ENCODE results near the gene PCDH9. TPM values are rescaled to one million over a fixed set of nuclear protein-coding genes. Genes with fewer than 3 reads are reported as not detected.

Gene PCDH9
- total and polyA plus RNA-seq, 3 donors from 2014 or later, result 2.3 to 4.6 (median 3.5) TPM

- no peaks in the 10 kb centered on the region for H3K4me1 ChIP-seq
- intact Hi-C loops (cut with DNase I; ENCODE audit: low total_unique reads), result no loop called here
- TF ChIP-seq POLR2A (IDR thresholded peaks at IDR 0.05) (no peak), CTCF (IDR thresholded peaks at IDR 0.05) (no peak)
- no peaks in the 10 kb centered on the region for H3K36me3 ChIP-seq (ENCODE audit: low read depth, missing control alignments)
- H3K27me3 ChIP-seq, result no peaks in the 10 kb centered on the region
- no peaks in the 10 kb centered on the region for H3K9me3 ChIP-seq
- H3K4me3 ChIP-seq, result no peak overlapping the region
- no peak for DNase-seq
- 72 to 97% methylated on average over 4 of the region's 4 CpGs for WGBS, 2 donors
- no peak overlapping the region for H3K27ac ChIP-seq
Measured at GRCh38 chr13:66508153-66508909, 721.8 kb downstream of the PCDH9 start.

GRCh38 chr13:66506979-66507378 is 723.2 kb downstream of the PCDH9 start:
- TF ChIP-seq POLR2A (IDR thresholded peaks at IDR 0.05) (no peak), CTCF (IDR thresholded peaks at IDR 0.05) (no peak)
- no peak for DNase-seq

GRCh38 chr13:66506051-66506777 is 723.9 kb downstream of the PCDH9 start:
- TF ChIP-seq CTCF (IDR thresholded peaks at IDR 0.05) (no peak), POLR2A (IDR thresholded peaks at IDR 0.05) (no peak)
- Histone ChIP-seq H3K9me3 (no peaks in the 10 kb centered on the region), H3K36me3 (ENCODE audit: low read depth, missing control alignments) (no peaks in the 10 kb centered on the region), H3K27me3 (no peaks in the 10 kb centered on the region), H3K4me1 (no peaks in the 10 kb centered on the region), H3K4me3 (no peak overlapping the region), H3K27ac (no peak overlapping the region)
- intact Hi-C loops (cut with DNase I; ENCODE audit: low total_unique reads), result no loop called here
- 70 to 75% methylated on average over 7 of the region's 7 CpGs for whole genome bisulfite sequencing, 2 donors
- DNase-seq, result no peak

More at GRCh38 chr13:66506979-66507378, 723.2 kb downstream of the PCDH9 start:
- no peak overlapping the region for H3K27ac ChIP-seq
- no peaks in the 10 kb centered on the region for H3K36me3 ChIP-seq (ENCODE audit: low read depth, missing control alignments)
- no peak overlapping the region for H3K4me3 ChIP-seq
- H3K4me1 ChIP-seq, result no peaks in the 10 kb centered on the region
- intact Hi-C loops (cut with DNase I; ENCODE audit: low total_unique reads), result no loop called here
- no peaks in the 10 kb centered on the region for H3K9me3 ChIP-seq
- WGBS, 2 donors, result 70 to 77% methylated on average over 2 of the region's 2 CpGs
- no peaks in the 10 kb centered on the region for H3K27me3 ChIP-seq

GRCh38 chr13:66503890-66504289 is 726.2 kb downstream of the PCDH9 start:
- 78 to 80% methylated on average over 6 of the region's 6 CpGs for WGBS, 2 donors
- no peak overlapping the region for H3K4me3 ChIP-seq
- H3K4me1 ChIP-seq, result no peaks in the 10 kb centered on the region
- TF ChIP-seq CTCF (IDR thresholded peaks at IDR 0.05) (no peak), POLR2A (IDR thresholded peaks at IDR 0.05) (no peak)
- no peaks in the 10 kb centered on the region for H3K9me3 ChIP-seq
- no peaks in the 10 kb centered on the region for H3K36me3 ChIP-seq (ENCODE audit: low read depth, missing control alignments)
- no peak for DNase-seq
- no peak overlapping the region for H3K27ac ChIP-seq
- intact Hi-C loops (cut with DNase I; ENCODE audit: low total_unique reads), result no loop called here
- H3K27me3 ChIP-seq, result no peaks in the 10 kb centered on the region
